Esophagus squamous epithelium (tissue), 5 donors: ENCODE results near the gene MEIS1. TPM values are rescaled to one million over a fixed set of nuclear protein-coding genes. Genes with fewer than 3 reads are reported as not detected.

Experiments
- DNase-seq: peaks from one replicate; lab custom pipeline; 2025; lab: John Stamatoyannopoulos, UW
- H3K27ac ChIP-seq, 4 donors: fragments of 200-600 bp; sonication (generic); one replicate each; pipeline ENCODE4 v1.5.1; 2016 to 2019; ENCODE audit warnings: mild to moderate bottlenecking in 1 of 4
- H3K27me3 ChIP-seq, 4 donors: fragments of 200-600 bp; sonication (generic); 1 replicate in 3 of 4; 2 replicates in 1 of 4; pipeline versions ENCODE4 v1.5.1 to v1.6.0; 2017 to 2021; ENCODE audit warnings: antibody characterized with exemption in 1 of 4
- H3K36me3 ChIP-seq, 3 donors: fragments of 200-600 bp; sonication (generic); one replicate each; pipeline ENCODE4 v1.5.1; 2016 to 2019
- H3K4me1 ChIP-seq, 3 donors: fragments of 200-600 bp; sonication (generic); one replicate each; pipeline ENCODE4 v1.5.1; 2017 to 2019
- H3K4me3 ChIP-seq, 4 donors: fragments of 200-600 bp; sonication (generic); 1 replicate in 3 of 4; 2 replicates in 1 of 4; pipeline ENCODE4 v1.5.1; 2016 to 2019; ENCODE audit warnings: mild to moderate bottlenecking in 2 of 4, moderate library complexity in 1 of 4
- H3K9me3 ChIP-seq, 3 donors: fragments of 200-600 bp; sonication (generic); one replicate each; pipeline ENCODE4 v1.5.1; 2016 to 2019
- POLR2A ChIP-seq, 4 donors: fragments of 450-650 bp; IDR thresholded peaks; one replicate each; pipeline ENCODE4 v1.6.1; 2017; ENCODE audit warnings: antibody characterized with exemption in 4 of 4, mild to moderate bottlenecking in 4 of 4, moderate library complexity in 3 of 4
- WGBS, 2 donors: methylation state at CpG; one replicate each; pipeline ENCODE4 v1.1.5; 2018; 5-methylcytosine and 5-hydroxymethylcytosine counted together
- intact Hi-C: fragments of 100-400 bp; cut with DNase I; formaldehyde crosslinking; loops from one replicate; pipeline ENCODE4 v1.15.0; 2022
- total RNA-seq, 4 donors: library from RNA; depleted of rRNA; stranded (reverse); fragments of >200 nt; gene quantifications; one replicate each; pipeline ENCODE4 v1.1.0, GENCODE V29; 2016
- TF ChIP-seq, protein P1 (sequence below), 6 experiments: fragments of 450-650 bp in 4 of 6; fragments of 200-600 bp in 2 of 6; sonication (generic) in 2 of 6; IDR thresholded peaks; one replicate each; pipeline ENCODE4 v1.5.1; 2016 to 2019; ENCODE audit warnings: antibody characterized with exemption in 6 of 6, mild to moderate bottlenecking in 4 of 6, moderate library complexity in 4 of 6
- donor health status: DM: yes; HTN: yes; CAD: no.

Gene MEIS1
- total RNA-seq, 4 donors from 2014 or later: 17.8 to 56.1 (median 28.5) TPM

- peaks cover 0 to 28% (median 0%) of the 10 kb centered on the region in 4 donors for H3K27me3 ChIP-seq
- DNase-seq: no peak
- peaks cover 0 to 14% (median 8%) of the 10 kb centered on the region in 3 donors for H3K36me3 ChIP-seq
- TF ChIP-seq, protein P1, sequence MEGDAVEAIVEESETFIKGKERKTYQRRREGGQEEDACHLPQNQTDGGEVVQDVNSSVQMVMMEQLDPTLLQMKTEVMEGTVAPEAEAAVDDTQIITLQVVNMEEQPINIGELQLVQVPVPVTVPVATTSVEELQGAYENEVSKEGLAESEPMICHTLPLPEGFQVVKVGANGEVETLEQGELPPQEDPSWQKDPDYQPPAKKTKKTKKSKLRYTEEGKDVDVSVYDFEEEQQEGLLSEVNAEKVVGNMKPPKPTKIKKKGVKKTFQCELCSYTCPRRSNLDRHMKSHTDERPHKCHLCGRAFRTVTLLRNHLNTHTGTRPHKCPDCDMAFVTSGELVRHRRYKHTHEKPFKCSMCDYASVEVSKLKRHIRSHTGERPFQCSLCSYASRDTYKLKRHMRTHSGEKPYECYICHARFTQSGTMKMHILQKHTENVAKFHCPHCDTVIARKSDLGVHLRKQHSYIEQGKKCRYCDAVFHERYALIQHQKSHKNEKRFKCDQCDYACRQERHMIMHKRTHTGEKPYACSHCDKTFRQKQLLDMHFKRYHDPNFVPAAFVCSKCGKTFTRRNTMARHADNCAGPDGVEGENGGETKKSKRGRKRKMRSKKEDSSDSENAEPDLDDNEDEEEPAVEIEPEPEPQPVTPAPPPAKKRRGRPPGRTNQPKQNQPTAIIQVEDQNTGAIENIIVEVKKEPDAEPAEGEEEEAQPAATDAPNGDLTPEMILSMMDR (IDR thresholded peaks at IDR 0.05): no peak
- TF ChIP-seq POLR2A (IDR thresholded peaks at IDR 0.05): no peak
- no peaks in the 10 kb centered on the region for H3K9me3 ChIP-seq
- H3K27ac ChIP-seq: peak overlapping the region; percentile 88 to 98 (median 94)
- peaks cover 0 to 23% (median 0%) of the 10 kb centered on the region in 3 donors for H3K4me1 ChIP-seq
- H3K4me3 ChIP-seq: peak overlapping the region; percentile 68 to 78 (median 74)
- WGBS, 2 donors: 11 to 12% methylated on average over 14 of the region's 14 CpGs
- intact Hi-C loops: loop anchor here (5.0 kb wide), 1 partner anchor 140 kb away; no protein-coding TSS in a partner anchor
Observed at GRCh38 chr2:66437109-66437690, 2.3 kb downstream of the MEIS1 start.

- H3K4me3 ChIP-seq: peak overlapping the region; percentile 68 to 78 (median 74)
- 2 to 16% methylated on average over 15 to 18 of the region's 22 CpGs for WGBS, 2 donors
- H3K4me1 ChIP-seq: peaks cover 0 to 25% (median 4%) of the 10 kb centered on the region in 3 donors
- intact Hi-C loops: loop anchor here (5.0 kb wide), 1 partner anchor 139 kb away; no protein-coding TSS in a partner anchor
- peaks cover 0 to 14% (median 8%) of the 10 kb centered on the region in 3 donors for H3K36me3 ChIP-seq
- H3K27ac ChIP-seq: peak overlapping the region; percentile 88 to 98 (median 94)
- no peak for TF ChIP-seq POLR2A (IDR thresholded peaks at IDR 0.05)
- TF ChIP-seq, protein P1 (IDR thresholded peaks at IDR 0.05): peak in 1 of 6 experiments; percentile 6
- DNase-seq: no peak
- no peaks in the 10 kb centered on the region for H3K9me3 ChIP-seq
- H3K27me3 ChIP-seq: peaks cover 0 to 26% (median 0%) of the 10 kb centered on the region in 4 donors
Observed at GRCh38 chr2:66437691-66438497, 3.0 kb downstream of the MEIS1 start.

GRCh38 chr2:66438498-66438833, 3.5 kb downstream of the MEIS1 start:
- Histone ChIP-seq H3K27me3 (peaks cover 0 to 20% (median 0%) of the 10 kb centered on the region in 4 donors), H3K9me3 (no peaks in the 10 kb centered on the region), H3K27ac (peak overlapping the region; percentile 88 to 98 (median 94)), H3K36me3 (peaks cover 0 to 14% (median 8%) of the 10 kb centered on the region in 3 donors), H3K4me1 (peaks cover 0 to 31% (median 8%) of the 10 kb centered on the region in 3 donors), H3K4me3 (peak overlapping the region; percentile 68 to 78 (median 74))
- no peak for DNase-seq
- TF ChIP-seq, protein P1 (IDR thresholded peaks at IDR 0.05): no peak
- no peak for TF ChIP-seq POLR2A (IDR thresholded peaks at IDR 0.05)
- 15 to 18% methylated on average over 8 of the region's 8 CpGs for WGBS, 2 donors
- intact Hi-C loops: loop anchor here (5.0 kb wide), 1 partner anchor 139 kb away; no protein-coding TSS in a partner anchor

DNA sequence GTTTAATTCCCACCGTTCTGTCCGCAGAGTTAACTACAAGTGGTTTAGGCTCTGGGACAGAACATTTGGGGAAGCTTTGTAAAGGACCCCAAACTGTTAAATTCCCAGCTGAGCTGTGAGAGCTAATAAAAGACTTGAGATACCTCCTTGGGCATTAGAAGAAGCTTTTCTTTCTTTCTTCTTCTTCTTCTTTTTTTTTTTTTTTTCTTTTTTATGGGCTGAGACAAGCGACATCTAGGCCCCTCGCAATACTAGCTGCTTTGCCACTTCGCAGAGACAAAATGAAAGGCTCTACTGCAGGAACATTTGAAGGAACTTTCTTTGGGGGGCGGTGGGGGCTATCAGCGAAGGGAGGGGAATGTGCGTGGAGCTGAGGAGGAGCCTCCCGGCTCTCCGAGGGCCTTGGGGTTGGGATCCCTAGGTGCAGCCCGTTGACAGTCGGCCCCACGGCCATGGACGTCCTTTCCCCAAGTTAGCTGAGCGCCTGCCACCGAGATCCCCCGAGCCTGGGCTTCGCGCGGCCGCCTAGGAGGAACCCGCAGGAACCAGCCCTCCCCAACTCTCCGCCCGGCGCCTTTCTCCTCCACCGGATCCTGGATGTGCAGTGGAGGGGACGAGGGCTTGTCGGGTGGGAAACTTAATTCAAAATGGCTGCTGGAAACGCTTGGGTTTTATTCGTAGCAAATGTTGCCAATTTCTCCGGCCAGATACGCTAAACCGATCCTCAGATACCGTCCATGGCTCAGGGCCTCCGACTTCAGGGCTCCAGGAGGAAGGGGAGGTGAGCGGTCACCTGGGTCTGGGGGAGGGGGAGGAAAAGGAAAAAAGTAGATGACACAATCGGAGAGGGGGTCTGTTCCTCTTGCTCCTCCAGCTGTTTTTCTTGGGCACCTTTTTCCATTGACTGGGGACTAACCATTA, 4.2 kb downstream of the MEIS1 start:
- peak overlapping the region; percentile 68 to 78 (median 74) for H3K4me3 ChIP-seq
- H3K9me3 ChIP-seq: no peaks in the 10 kb centered on the region
- 1 to 14% methylated on average over 11 to 18 of the region's 37 CpGs for WGBS, 2 donors
- H3K27me3 ChIP-seq: peaks cover 0 to 15% (median 0%) of the 10 kb centered on the region in 4 donors
- peak overlapping the region; percentile 86 to 98 (median 94) for H3K27ac ChIP-seq
- peaks cover 0 to 14% (median 8%) of the 10 kb centered on the region in 3 donors for H3K36me3 ChIP-seq
- no peak for TF ChIP-seq POLR2A (IDR thresholded peaks at IDR 0.05)
- TF ChIP-seq, protein P1 (IDR thresholded peaks at IDR 0.05): no peak
- intact Hi-C loops: loop anchor here (5.0 kb wide), 1 partner anchor 138 kb away; no protein-coding TSS in a partner anchor
- peaks cover 0 to 38% (median 8%) of the 10 kb centered on the region in 3 donors for H3K4me1 ChIP-seq
- DNase-seq: no peak
